Mesenchymal stem cell (in vitro differentiated cells and primary cell): Measurements from ENCODE around the gene ZNF512B.

ENCODE experiments used
- DNase-seq: peaks from one replicate; pipeline ENCODE4 v3.0.0-alpha.2; 2013
- H2AFZ ChIP-seq: one replicate; pipeline ENCODE4 v1.6.1; 2013; ENCODE audit warnings: low read depth, mild to moderate bottlenecking, control low read depth, inconsistent platforms, low read length, moderate library complexity
- H2AK5ac ChIP-seq: 2 replicates; pipeline ENCODE4 v1.6.1; 2013; ENCODE audit warnings: low read length, moderate library complexity, mild to moderate bottlenecking, inconsistent platforms; ENCODE audit not compliant: severe bottlenecking
- H2BK120ac ChIP-seq: one replicate; pipeline ENCODE4 v1.6.1; 2013; ENCODE audit warnings: low read depth, mild to moderate bottlenecking, inconsistent platforms, low read length, moderate library complexity
- H2BK12ac ChIP-seq, 2 experiments: one replicate each; pipeline ENCODE4 v1.6.1; 2013; ENCODE audit warnings: inconsistent platforms in 2 of 2, low read length in 2 of 2, mild to moderate bottlenecking in 2 of 2, moderate library complexity in 2 of 2, control low read depth in 1 of 2
- H2BK15ac ChIP-seq: one replicate; pipeline ENCODE4 v1.6.1; 2013; ENCODE audit warnings: mild to moderate bottlenecking, low read depth, inconsistent platforms; ENCODE audit not compliant: poor library complexity, severe bottlenecking
- H2BK5ac ChIP-seq: 2 replicates; pipeline ENCODE4 v1.6.1; 2013; ENCODE audit warnings: low read depth, mild to moderate bottlenecking, low read length, control low read depth, inconsistent platforms; ENCODE audit not compliant: poor library complexity, severe bottlenecking
- H3K14ac ChIP-seq, 2 experiments: one replicate each; pipeline ENCODE4 v1.6.1; 2013; ENCODE audit warnings: inconsistent platforms in 2 of 2, low read length in 2 of 2, control low read depth in 1 of 2, mild to moderate bottlenecking in 1 of 2, moderate library complexity in 1 of 2
- H3K18ac ChIP-seq, 2 experiments: one replicate each; pipeline ENCODE4 v1.6.1; 2013; ENCODE audit warnings: inconsistent platforms in 2 of 2, low read length in 2 of 2, control low read depth in 1 of 2, low read depth in 1 of 2, mild to moderate bottlenecking in 1 of 2
- H3K23ac ChIP-seq, 2 experiments: one replicate each; pipeline ENCODE4 v1.6.1; 2013; ENCODE audit warnings: inconsistent platforms in 2 of 2, low read length in 2 of 2, mild to moderate bottlenecking in 2 of 2, moderate library complexity in 2 of 2, control low read depth in 1 of 2
- H3K27ac ChIP-seq: 2 replicates; pipeline ENCODE4 v1.5.1; 2013; ENCODE audit warnings: mild to moderate bottlenecking, moderate library complexity, low read length, control low read depth, inconsistent platforms; ENCODE audit not compliant: poor library complexity, severe bottlenecking
- H3K27me3 ChIP-seq, 2 experiments: 2 replicates each; pipeline versions ENCODE4 v1.6.1 to v1.7.0; 2013; ENCODE audit warnings: low read length in 2 of 2, mild to moderate bottlenecking in 2 of 2, moderate library complexity in 2 of 2, control low read depth in 1 of 2, inconsistent platforms in 1 of 2; ENCODE audit not compliant: control insufficient read depth in 1 of 2, insufficient read depth in 1 of 2
- H3K36me3 ChIP-seq, 2 experiments: 2 replicates each; pipeline versions ENCODE4 v1.6.1 to v1.7.0; 2013; ENCODE audit warnings: low read length in 2 of 2, control low read depth in 1 of 2, inconsistent platforms in 1 of 2, low read depth in 1 of 2, mild to moderate bottlenecking in 1 of 2; ENCODE audit not compliant: insufficient read depth in 2 of 2, control insufficient read depth in 1 of 2
- H3K4ac ChIP-seq, 2 experiments: one replicate each; pipeline ENCODE4 v1.6.1; 2013; ENCODE audit warnings: inconsistent platforms in 2 of 2, low read length in 2 of 2, mild to moderate bottlenecking in 2 of 2, moderate library complexity in 2 of 2, control low read depth in 1 of 2, low read depth in 1 of 2
- H3K4me1 ChIP-seq: 2 replicates; pipeline ENCODE4 v1.6.1; 2013; ENCODE audit warnings: low read depth, low read length, control low read depth; ENCODE audit not compliant: control insufficient read depth, insufficient read depth
- H3K4me2 ChIP-seq: 2 replicates; pipeline ENCODE4 v1.6.1; 2013; ENCODE audit warnings: low read length, mild to moderate bottlenecking, inconsistent platforms; ENCODE audit not compliant: poor library complexity, severe bottlenecking
- H3K4me3 ChIP-seq, 2 experiments: 2 replicates each; pipeline versions ENCODE4 v1.5.1 to v1.7.0; 2013; ENCODE audit warnings: low read length in 2 of 2, mild to moderate bottlenecking in 2 of 2, control low read depth in 1 of 2, low read depth in 1 of 2; ENCODE audit not compliant: insufficient read depth in 1 of 2
- H3K79me1 ChIP-seq: replicated peaks from 2 replicates; pipeline ENCODE4 v1.6.1; 2013; ENCODE audit warnings: mild to moderate bottlenecking, control low read depth, low read length, inconsistent platforms; ENCODE audit not compliant: poor library complexity, severe bottlenecking
- H3K9ac ChIP-seq: 2 replicates; pipeline ENCODE4 v1.7.0; 2013; ENCODE audit warnings: mild to moderate bottlenecking, low read length, moderate library complexity
- H3K9me3 ChIP-seq: 2 replicates; pipeline ENCODE4 v1.7.0; 2013; ENCODE audit warnings: mild to moderate bottlenecking, low read length; ENCODE audit not compliant: control insufficient read depth
- H4K8ac ChIP-seq: one replicate; pipeline ENCODE4 v1.6.1; 2013; ENCODE audit warnings: inconsistent platforms, mild to moderate bottlenecking, low read length, moderate library complexity
- H4K91ac ChIP-seq: one replicate; pipeline ENCODE4 v1.6.1; 2013; ENCODE audit warnings: mild to moderate bottlenecking, low read length, inconsistent platforms
- WGBS: methylation state at CpG from one replicate; pipeline ENCODE4 v1.1.7; 2013; ENCODE audit warnings: mixed read lengths; 5-methylcytosine and 5-hydroxymethylcytosine counted together

The ZNF512B gene

GRCh38 chr20:63945031-63945658 is 24.6 kb downstream of the ZNF512B start:
- H4K91ac ChIP-seq = no peak overlapping the region
- peaks cover 34% of the 10 kb centered on the region for H3K79me1 ChIP-seq
- peaks cover 30% of the 10 kb centered on the region for H3K4me1 ChIP-seq

GRCh38 chr20:63944078-63944941 is 25.4 kb downstream of the ZNF512B start:
- no peak overlapping the region for H3K4ac ChIP-seq
- no peak overlapping the region for H3K14ac ChIP-seq
- WGBS = 96% methylated on average over 35 of the region's 35 CpGs
- H3K4me1 ChIP-seq = peaks cover 22% of the 10 kb centered on the region
- no peaks in the 10 kb centered on the region for H3K9me3 ChIP-seq
- H2AK5ac ChIP-seq = no peak overlapping the region
- H4K91ac ChIP-seq = no peak overlapping the region
- H2BK12ac ChIP-seq = no peak overlapping the region
- H3K79me1 ChIP-seq = peaks cover 35% of the 10 kb centered on the region
- no peak overlapping the region for H2AFZ ChIP-seq
- no peak overlapping the region for H3K4me3 ChIP-seq
- DNase-seq = no peak
- no peak overlapping the region for H3K18ac ChIP-seq
- H3K9ac ChIP-seq = no peak overlapping the region
- no peak overlapping the region for H4K8ac ChIP-seq
- no peak overlapping the region for H3K27ac ChIP-seq
- no peaks in the 10 kb centered on the region for H3K27me3 ChIP-seq
- H2BK15ac ChIP-seq = no peak overlapping the region
- no peak overlapping the region for H2BK5ac ChIP-seq
- no peak overlapping the region for H3K23ac ChIP-seq
- H3K4me2 ChIP-seq = no peak overlapping the region
- H3K36me3 ChIP-seq = peaks cover 59 to 85% of the 10 kb centered on the region in 2 experiments
- H2BK120ac ChIP-seq = no peak overlapping the region

More at GRCh38 chr20:63945031-63945658, 24.6 kb downstream of the ZNF512B start:
- peaks cover 51 to 83% of the 10 kb centered on the region in 2 experiments for H3K36me3 ChIP-seq
- no peak overlapping the region for H2BK120ac ChIP-seq
- no peak overlapping the region for H3K4me2 ChIP-seq
- no peak overlapping the region for H3K4ac ChIP-seq
- no peak overlapping the region for H3K4me3 ChIP-seq
- WGBS = 97% methylated on average over 17 of the region's 17 CpGs
- no peak overlapping the region for H2BK12ac ChIP-seq
- H3K9me3 ChIP-seq = no peaks in the 10 kb centered on the region
- no peak overlapping the region for H2AFZ ChIP-seq
- H3K27ac ChIP-seq = no peak overlapping the region
- H2AK5ac ChIP-seq = no peak overlapping the region
- no peaks in the 10 kb centered on the region for H3K27me3 ChIP-seq
- H2BK15ac ChIP-seq = no peak overlapping the region
- no peak overlapping the region for H4K8ac ChIP-seq
- no peak overlapping the region for H3K9ac ChIP-seq
- H3K18ac ChIP-seq = no peak overlapping the region
- no peak overlapping the region for H3K14ac ChIP-seq
- H2BK5ac ChIP-seq = no peak overlapping the region
- DNase-seq = no peak
- H3K23ac ChIP-seq = no peak overlapping the region

GRCh38 chr20:63943808-63944077 is 26.0 kb downstream of the ZNF512B start:
- Histone ChIP-seq H2BK12ac (no peak overlapping the region), H2BK120ac (no peak overlapping the region), H2AFZ (no peak overlapping the region), H3K14ac (no peak overlapping the region), H3K4me1 (peaks cover 16% of the 10 kb centered on the region), H4K91ac (no peak overlapping the region), H3K36me3 (peaks cover 59 to 90% of the 10 kb centered on the region in 2 experiments), H3K4me2 (no peak overlapping the region), H3K9ac (no peak overlapping the region), H2AK5ac (no peak overlapping the region), H3K9me3 (no peaks in the 10 kb centered on the region), H3K23ac (no peak overlapping the region), H2BK15ac (no peak overlapping the region), H2BK5ac (no peak overlapping the region), H3K79me1 (peaks cover 40% of the 10 kb centered on the region), H4K8ac (no peak overlapping the region), H3K18ac (no peak overlapping the region), H3K4ac (no peak overlapping the region), H3K27ac (no peak overlapping the region), H3K4me3 (no peak overlapping the region), H3K27me3 (no peaks in the 10 kb centered on the region)
- DNase-seq = no peak
- WGBS = 97% methylated on average over 3 of the region's 3 CpGs

- H2BK12ac ChIP-seq = no peak overlapping the region
- H3K9me3 ChIP-seq = no peaks in the 10 kb centered on the region
- no peak for DNase-seq
- H3K4me3 ChIP-seq = no peak overlapping the region
- H3K79me1 ChIP-seq = peaks cover 42% of the 10 kb centered on the region
- H3K36me3 ChIP-seq = peaks cover 59 to 93% of the 10 kb centered on the region in 2 experiments
- H3K4me1 ChIP-seq = peaks cover 11% of the 10 kb centered on the region
- H3K4me2 ChIP-seq = no peak overlapping the region
- no peak overlapping the region for H3K9ac ChIP-seq
- no peak overlapping the region for H3K27ac ChIP-seq
- WGBS = 96% methylated on average over 19 of the region's 19 CpGs
- no peak overlapping the region for H2AFZ ChIP-seq
- H3K18ac ChIP-seq = no peak overlapping the region
- H2AK5ac ChIP-seq = no peak overlapping the region
- no peak overlapping the region for H2BK15ac ChIP-seq
- no peak overlapping the region for H2BK5ac ChIP-seq
- no peaks in the 10 kb centered on the region for H3K27me3 ChIP-seq
- H4K8ac ChIP-seq = no peak overlapping the region
- H4K91ac ChIP-seq = no peak overlapping the region
- H3K4ac ChIP-seq = no peak overlapping the region
- no peak overlapping the region for H2BK120ac ChIP-seq
- no peak overlapping the region for H3K14ac ChIP-seq
- no peak overlapping the region for H3K23ac ChIP-seq
Observed at GRCh38 chr20:63942969-63943807, 26.5 kb downstream of the ZNF512B start.
